GM18861 (cell line): ENCODE data around the gene KRTAP12-4.
"Not testable (repeated sequence)": the region's sequence is repeated elsewhere in the genome, so short reads cannot be mapped to it uniquely, and the experiment has no call there.

ENCODE experiments used
- ATAC-seq: cut with Tn5 transposase; IDR thresholded peaks from one replicate; pipeline ENCODE4 v1.9.1; 2021; ENCODE audit not compliant: unreplicated experiment

The KRTAP12-4 gene, protein sequence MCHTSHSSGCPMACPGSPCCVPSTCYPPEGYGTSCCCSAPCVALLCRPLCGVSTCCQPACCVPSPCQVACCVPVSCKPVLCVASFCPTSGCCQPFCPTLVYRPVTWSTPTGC

DNA sequence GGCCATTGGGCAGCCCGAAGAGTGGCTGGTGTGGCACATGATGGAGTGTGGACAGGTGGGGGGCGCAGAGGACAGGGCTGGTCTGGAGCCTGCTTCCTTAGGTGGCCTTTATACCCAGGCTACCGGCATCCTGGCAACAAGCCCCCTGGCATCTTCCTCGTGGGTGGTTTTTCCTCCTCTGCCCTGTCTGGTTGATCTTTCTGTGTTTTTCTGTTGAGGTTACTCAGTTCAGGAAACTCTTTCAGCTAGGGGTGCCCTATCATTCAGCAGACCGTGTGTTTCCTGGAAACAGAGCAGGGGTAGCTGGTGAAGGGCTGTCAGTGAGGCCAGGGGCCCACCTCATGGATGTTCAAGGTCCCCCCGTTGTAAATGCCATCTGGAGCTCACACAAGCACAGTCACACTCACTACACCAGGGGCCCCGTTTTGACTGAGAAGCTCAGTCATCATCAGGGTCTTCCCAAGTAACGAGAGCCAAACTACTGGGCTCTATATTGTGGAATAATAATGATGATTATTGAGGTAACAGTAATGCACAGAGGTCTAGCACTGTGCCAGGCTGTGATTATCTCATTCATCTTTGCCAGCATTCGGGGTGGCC, at the start of gene KRTAP12-4:
TSS of gene KRTAP12-4 (minus strand) at position 84 of the 600 bp plus-strand sequence. CDS start at position 39, 45 bp downstream.
- ATAC-seq = no peak

DNA sequence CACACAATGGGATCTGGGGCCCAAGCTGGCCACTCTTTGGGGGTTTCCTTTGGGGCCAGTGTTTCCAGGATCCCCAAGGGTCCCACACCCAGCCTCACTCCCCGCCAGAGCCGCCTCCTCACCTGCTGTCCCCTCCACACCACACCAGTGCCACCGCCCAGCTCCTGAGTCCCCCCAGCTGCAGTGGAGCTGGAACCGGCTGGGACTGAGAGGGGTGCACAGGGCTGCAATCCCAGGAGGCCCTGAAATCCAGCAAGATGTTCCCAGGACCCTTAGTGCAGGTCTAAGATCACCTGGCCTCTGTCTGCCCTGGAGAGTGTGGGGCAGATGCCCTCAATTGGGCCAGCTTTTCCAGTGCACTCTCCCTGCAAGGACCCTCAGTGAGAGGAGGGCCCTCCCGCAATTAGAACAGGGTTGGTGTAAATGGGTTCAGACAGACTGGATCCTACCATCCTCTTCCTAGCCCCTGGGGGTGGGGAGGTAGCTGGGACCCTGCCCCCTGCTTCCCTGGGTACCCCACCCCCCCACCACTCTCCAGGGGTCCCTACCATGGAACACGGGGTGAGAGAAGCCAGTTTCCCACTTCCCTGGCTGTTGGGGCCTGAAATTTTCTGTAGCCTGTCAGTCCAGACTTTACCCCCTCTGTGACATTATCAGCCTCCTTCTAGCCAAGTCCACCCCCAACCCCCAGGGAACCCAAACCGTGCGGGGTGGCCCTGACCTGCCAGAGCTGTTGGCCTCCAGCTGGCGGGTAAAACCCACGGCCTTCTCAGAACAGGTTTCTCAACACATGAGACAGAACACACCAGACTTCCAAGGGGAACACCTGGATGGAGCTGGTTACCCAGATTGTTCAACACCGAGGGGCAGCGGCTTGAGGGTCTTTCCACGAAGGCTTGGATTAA, 49.5 kb upstream of the KRTAP12-4 start:
- no peak for ATAC-seq

DNA sequence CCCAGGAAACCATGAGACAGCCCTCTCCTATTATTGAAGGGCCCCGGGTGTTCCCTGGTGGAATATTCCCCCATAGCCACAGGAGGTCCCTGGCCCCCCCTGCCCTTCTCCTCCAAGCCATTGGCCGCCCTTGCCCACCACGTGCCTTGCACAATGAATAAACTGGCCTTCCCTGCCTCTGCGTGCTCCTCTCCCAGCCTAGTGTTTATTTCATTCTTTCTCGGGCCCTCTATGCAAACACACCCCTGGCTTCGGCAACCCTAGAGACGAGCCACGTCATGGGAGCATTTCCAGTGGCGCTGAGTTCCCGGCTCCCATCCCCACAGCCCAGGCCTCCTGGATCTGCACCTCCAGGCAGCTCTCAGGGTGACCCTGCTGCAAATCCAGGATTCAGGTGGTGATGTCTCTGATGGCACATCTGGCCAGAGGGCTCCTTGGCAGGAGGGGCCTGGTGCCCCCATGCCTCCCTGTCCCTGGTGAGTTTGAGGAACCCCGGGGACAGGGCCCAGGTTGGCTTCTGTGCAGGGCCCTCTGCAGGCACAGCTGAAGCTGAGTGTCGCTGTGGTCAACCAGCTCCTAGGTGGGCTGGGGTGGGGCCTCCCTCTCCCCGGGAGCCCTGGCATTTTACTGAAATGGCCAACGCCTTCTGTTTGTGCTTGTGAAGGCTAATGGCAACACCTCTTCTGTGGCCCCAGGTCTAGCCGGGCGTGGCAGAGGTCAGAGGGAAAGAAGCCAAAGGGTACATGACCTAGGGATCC, 48.7 kb upstream of the KRTAP12-4 start:
- no peak for ATAC-seq

DNA sequence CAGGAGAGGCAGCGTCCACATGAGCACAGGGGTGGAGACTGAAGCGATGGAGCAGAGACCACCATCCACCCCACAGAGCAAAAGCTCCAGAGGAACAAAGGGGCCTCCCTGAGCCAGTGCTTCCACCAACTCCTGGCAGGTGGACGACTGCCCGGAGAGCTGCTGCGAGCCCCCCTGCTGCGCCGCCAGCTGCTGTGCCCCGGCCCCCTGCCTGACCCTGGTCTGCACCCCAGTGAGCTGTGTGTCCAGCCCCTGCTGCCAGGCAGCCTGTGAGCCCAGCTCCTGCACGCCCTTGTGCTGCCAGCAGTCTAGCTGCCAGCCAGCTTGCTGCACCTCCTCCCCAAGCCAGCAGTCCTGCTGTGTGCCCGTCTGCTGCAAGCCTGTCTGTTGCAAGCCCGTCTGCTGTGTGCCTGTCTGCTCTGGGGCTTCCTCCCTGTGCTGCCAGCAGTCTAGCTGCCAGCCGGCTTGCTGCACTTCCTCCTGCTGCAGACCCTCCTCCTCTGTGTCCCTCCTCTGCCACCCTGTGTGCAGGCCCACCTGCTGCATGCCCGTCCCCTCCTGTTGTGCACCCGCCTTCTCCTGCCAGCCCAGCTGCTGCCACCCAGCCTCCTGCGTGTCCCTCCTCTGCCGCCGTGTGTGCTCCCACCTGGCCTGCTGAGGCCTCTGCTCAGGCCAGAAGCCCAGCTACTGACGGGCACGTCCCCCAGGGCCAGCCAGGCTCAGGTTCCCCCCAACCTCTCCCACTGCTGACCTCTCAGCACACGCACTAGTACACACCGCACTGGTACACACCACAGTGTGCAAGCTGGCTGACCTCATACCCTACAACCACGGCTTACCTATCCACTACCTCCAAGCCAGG, 47.9 kb upstream of the KRTAP12-4 start:
- ATAC-seq = no peak

DNA sequence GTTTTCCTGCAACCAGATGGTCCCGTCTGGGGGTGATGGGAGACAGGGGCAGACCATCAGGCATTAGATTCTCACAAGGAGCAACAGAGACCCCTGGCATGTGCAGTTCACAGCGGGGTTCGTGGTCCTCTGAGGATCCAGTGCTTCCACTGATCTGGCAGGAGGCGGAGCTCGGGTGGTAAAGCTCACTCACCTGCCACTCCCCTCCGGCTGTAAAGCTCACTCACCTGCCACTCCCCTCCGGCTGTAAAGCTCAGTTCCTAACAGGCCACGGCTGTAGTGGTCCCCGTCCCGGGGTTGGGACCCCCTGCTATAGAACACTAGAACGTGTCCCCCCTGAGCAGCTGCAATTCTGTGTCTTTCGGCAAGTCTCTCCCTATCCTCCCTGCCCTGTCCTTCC, 47.1 kb upstream of the KRTAP12-4 start:
- ATAC-seq = no peak

DNA sequence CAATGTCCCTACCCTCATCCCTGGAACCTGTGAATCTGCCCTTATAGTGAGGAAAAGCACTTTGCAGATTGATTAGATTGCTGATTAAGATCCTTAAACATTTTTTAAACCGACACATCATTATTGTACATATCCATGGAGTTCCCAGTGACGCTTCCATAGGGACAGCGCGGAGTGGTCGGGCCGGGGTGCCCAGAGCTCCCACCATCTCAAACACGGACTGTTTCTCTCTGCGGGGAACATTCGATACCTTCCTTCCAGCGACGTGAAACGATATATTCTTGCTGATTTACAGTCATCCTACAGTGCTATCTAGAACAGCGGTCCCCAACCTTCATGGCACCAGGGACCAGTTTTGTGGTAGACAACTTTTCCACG, 46.6 kb upstream of the KRTAP12-4 start:
- ATAC-seq = no peak

DNA sequence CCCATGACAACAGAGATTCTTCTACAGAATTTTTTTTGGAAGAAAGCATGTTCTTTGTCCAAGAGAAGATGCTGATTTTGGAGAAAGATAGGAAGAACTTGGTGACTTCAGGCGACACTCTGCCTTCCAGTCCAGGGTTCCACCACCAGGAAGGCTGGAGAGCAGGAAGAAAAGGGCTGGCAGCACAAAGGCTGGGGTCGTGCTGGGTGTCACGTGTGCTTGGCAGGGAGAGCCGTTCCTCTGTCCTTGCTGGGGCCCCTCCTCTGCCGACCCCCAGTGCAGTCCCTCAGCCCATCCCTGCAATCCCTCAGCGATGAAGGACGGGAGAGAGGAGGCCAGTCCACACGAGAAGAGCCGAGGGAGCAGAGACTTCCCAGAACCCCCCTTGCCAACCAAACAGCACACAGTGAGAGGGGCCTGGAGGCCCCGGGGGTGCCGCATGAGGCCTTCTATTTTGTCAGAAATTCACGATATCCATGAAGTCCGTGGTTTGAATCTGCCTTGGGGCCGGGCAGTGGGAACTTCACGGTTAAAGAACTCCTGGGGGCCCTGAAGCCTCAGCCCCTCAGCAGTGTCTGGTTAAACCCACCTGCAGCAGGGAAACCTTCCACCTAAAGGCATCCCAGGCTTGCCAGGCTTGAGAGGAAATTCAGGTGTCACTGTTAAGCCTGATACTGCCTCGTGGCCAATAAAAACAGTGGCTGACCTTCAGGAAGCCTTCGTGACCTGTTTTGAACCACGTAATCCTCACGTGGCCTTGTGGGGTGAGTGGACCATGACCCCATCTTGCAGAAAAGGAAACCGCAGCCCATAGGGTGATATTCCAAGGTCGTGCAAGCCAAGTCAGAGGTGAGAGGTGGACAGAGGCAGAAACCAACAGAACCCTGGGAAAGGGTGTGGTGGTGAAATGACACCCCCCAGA, 45.9 kb upstream of the KRTAP12-4 start:
- ATAC-seq = no peak

DNA sequence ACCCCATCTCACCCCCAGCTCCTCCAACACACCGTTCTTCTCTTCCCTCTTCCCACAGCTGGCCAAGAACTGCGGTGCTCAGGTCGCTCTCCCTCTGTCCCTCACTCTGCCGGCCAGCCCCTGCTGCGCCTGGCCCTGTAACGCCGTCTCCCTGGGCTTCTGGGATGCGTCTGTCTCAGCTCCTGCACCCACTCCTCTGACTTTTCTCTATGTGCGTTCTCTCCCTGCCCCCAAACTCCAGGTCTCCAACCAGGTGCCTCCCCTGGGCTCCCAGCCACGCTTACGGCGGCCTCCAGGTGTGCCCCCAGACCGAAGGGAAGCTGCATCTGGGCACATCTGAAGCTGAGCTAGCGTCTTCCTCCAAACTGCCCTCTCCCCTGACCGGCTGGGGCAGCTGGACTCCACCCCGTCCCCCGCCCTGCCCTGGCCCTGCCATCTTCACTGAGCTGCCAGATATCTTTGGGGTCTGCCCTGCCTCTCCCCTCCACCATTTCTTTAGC, 45.1 kb upstream of the KRTAP12-4 start:
- ATAC-seq = no peak

DNA sequence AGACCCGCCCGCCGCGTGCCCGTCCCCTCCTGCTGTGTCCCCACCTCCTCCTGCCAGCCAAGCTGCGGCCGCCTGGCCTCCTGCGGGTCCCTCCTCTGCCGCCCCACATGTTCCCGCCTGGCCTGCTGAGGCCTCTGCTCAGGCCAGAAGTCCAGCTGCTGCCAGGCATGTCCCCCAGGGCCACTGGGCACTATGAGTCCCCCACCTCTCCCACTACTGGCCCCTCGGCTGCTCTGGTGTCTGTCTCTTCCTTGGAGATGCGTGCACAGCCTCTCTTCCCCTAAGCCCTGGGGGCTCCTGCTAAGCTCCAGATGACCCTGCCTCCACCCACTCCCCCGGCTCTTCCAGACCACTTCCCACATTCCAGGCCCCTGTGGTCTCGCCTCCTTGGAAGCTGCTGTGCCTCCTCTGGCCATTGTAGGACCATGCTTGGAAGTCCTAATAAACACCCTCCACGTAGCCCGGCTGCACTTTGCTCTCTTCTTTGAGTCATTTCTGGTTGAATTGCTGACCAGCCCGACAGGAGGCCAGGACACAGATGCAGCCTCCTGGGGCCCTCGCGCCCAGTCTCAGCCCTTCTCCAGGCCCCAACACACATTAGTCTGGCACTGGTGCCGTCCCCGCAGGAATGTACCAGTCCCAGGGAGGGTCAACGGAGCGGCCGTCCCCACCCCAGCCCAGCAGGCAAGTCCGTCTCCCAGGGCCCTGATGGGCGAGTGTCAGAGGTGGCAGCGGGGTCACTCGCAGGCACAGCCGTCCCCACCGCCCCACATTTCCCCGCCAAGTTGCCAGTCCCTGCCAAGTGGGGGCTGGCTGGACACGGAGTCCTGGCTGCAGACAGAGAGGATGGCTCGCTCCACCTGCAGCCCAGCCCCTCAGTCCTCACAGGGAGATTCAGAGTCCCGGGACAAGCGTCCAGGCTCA, 43.6 kb upstream of the KRTAP12-4 start:
- ATAC-seq = no peak

DNA sequence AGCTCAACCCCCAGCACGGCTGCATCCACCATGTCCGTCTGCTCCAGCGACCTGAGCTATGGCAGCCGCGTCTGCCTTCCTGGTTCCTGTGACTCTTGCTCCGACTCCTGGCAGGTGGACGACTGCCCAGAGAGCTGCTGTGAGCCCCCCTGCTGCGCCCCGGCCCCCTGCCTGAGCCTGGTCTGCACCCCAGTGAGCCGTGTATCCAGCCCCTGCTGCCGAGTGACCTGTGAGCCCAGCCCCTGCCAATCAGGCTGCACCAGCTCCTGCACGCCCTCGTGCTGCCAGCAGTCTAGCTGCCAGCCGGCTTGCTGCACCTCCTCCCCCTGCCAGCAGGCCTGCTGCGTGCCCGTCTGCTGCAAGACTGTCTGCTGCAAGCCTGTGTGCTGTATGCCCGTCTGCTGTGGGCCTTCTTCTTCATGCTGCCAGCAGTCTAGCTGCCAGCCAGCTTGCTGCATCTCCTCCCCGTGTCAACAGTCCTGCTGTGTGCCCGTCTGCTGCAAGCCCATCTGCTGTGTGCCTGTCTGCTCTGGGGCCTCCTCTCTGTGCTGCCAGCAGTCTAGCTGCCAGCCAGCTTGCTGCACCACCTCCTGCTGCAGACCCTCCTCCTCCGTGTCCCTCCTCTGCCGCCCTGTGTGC, 42.8 kb upstream of the KRTAP12-4 start, which contains the start of gene KRTAP10-12:
TSS of gene KRTAP10-12 (plus strand) at position 1 of the 639 bp plus-strand sequence. CDS start at position 31, 30 bp downstream.
- ATAC-seq = not testable (repeated sequence)

DNA sequence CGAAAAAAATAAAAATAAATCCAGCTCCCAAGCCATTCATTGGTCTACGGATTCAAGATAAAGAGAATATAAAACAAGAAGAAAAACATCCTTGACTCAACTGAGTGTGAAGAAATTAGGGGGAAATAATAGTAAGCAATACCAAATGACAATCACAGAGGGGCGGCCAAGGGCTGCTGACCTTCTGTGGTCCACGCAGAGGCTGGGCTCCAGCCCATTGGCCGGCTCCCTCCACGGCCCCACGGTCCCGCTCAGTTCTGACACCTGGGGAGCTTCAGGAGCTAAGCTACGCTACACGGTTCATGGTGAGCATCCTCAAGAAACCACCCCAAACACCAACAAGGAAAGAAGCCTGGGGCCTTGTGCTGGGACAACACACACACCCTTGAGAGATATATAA, 42.1 kb upstream of the KRTAP12-4 start:
- no peak for ATAC-seq

DNA sequence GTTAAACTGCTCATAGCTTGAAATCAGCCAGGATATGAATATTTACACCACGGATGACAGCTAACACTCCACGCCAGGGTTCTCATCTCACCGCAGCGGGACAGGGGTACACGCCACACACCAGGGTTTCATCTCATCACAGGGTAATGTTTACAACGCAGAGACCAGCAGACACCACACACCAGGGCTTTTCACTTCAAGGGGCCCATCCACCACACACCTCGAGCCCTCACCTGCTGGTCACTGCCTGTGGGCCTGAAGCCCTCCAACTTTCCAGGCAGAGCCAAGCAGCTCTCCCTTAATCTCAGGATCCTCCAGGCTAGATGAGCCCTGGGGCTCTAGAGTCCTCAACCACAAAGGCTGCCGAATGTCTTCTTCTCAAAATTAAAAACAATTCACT, 41.2 kb upstream of the KRTAP12-4 start:
- ATAC-seq = no peak

DNA sequence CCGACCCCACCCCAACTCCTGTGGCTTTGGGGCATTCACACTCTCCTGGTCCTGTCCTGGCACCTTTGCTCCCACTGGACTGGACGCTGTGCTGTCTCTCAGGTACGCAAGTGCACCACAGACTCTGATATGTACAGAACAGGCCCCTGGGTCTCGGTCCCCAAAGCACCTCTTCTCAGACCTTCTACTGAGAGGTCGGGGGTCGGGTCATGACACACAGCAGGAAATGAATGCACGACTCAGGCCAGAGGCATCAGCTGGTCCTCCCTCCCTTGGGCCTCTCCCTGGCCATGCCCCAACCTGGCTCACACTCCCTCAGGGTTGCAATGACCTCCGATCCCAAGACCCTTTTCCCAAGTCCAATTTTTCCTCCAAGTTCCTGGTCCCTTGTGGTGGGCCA, 40.7 kb upstream of the KRTAP12-4 start:
- no peak for ATAC-seq

DNA sequence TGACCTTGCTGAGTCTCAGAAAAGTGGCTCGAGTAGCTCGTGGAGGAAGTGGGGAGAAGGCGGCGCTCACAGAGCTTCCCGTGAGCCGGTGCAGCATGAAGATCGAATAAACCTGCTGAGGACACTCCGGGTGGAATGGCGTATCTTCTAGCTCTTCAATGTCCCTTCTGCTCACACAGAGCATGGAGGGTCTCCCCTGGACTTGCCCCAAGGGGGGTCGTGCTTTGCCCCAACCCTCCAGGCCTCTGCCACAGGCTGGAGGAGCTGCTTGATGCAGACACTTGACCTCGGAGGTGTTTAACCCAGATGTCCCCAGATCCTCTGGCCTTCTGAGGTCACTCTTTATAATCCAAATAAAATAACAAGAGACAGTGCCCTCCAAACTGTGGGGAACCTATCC, 40.3 kb upstream of the KRTAP12-4 start:
- ATAC-seq = no peak

DNA sequence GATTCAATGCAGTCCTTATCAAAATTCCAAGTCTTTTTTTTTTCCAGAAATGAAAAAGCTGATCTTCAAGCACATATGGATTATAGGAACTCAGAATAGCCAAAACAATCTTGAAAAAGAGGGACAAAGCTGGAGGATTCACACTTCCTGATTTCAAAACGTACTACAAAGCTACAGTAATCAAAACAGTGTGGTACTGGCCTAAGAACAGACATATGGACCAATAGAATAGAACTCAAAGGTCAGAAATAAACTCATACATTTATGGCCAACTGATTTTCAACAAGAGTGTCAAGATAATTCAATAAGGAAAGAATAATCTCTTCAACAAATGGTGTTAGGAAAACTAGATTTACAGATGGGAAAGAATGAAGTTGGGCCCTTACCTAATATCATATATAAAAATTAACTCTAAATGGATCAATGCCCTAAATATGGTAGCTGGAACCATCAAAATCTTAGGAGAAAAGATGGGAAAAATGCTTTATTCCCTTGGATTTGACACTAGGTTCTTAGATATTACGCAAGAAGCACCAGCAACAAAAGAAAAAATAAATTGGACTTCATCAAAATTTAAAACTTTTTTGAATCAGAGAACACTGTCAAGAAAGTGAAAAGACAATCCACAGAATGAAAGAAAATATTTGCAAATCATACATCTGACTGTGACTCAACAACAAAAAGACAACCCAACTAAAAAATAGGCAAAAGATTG, 38.5 kb upstream of the KRTAP12-4 start:
- ATAC-seq = no peak

DNA sequence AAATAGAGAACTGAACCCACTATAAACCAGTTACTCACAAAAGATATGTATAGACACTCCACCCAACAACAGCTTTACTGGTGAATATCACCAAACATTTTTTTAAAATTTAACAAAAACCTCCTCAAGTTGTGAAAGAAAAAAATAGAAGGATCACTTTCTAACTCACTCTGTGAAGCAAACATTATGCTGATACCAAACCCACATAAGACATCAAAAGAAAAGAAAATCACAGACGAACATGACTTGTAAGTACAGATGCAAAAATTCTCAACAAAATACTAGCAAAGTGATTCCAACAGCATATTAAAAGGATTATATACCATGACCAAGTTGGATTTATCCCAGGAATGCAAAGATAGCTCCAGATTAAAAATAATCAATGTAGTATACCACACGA, 37.2 kb upstream of the KRTAP12-4 start:
- ATAC-seq = no peak

DNA sequence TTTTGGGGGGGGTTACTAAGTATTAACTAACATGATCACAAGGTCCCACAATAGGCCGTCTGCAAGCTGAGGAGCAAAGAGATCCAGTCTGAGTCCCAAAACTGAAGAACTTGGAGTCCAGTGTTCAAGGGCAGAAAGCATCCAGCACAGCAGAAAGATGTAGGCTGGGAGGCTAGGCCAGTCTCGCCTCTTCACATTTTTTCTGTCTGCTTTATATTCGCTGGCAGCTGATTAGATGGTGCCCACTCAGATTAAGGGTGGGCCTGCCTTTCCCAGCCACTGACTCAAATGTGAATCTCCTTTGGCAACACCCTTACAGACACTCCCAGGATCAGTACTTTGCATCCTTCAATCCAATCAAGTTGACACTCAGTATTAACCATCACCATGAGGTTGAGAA, 35.3 kb upstream of the KRTAP12-4 start:
- not testable (repeated sequence) for ATAC-seq
